ENCODE data around the gene TSPYL4. TPM values are rescaled to one million over a fixed set of nuclear protein-coding genes. Genes with fewer than 3 reads are reported as not detected.

TSPYL4 gene
- total RNA-seq, 1 donor from 2014 or later, result 17.6 TPM

DNA sequence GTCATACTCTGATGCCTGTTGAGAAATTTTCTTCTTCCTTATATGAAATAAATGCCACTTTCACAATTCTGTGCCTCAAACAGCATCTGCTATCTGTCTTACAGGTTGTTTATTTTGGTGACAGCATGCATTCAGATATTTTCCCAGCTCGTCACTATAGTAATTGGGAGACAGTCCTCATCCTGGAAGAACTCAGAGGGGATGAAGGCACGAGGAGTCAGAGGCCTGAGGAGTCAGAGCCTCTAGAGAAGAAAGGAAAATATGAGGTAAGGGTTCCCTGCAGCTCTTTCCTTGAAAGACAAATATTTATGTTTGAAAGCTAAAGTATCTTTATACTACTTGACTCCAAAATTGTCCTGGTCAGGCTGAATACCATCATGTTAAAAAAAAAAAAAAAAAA lies 15.8 kb downstream of the TSPYL4 start:
- intact Hi-C loops (cut with micrococcal nuclease), result no loop called here

DNA sequence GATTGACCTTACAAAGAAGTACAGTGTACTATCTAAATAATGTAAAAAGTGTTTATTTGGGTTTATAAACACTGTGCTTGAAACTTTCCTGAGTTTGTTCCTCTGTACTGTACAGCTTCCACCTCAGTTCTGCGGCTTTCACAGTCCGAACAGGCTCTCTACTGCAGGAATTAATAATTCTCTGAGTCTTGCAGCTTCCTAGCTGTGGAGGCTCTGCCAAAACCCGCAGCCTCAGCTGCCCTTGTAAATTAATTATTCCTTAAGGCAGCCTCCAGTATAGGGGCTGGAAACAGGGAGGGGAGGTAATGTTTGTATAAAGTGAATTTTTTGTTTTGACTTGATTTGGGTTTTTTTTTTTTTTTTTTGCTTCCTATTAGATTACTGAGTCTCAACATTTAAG lies 19.2 kb downstream of the TSPYL4 start:
- intact Hi-C loops (cut with micrococcal nuclease), result no loop called here

GRCh38 chr6:116229287-116229913 lies 24.5 kb downstream of the TSPYL4 start:
- intact Hi-C loops (cut with micrococcal nuclease), result no loop called here

DNA sequence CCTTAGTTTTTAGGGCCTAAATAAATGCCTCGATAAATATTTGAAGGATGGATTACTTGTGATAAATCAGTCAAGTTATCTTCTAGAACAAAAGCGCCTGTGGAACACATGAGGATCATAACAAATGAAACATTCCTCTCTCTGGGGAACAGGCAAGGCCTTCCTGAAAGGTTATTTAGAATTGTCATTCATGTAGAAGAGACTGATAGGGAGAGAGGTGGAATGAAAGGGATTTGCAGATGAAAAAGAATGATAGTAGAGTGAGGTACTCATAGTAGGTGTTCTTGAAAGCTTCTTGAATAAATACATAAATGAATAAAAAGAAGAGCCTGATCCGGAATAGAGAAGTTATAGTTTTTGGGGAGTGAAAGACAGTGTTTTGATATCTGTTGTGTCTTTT lies 30.5 kb downstream of the TSPYL4 start:
- intact Hi-C loops (cut with micrococcal nuclease), result no loop called here

GRCh38 chr6:116221911-116222310 lies 32.0 kb downstream of the TSPYL4 start:
- intact Hi-C loops (cut with micrococcal nuclease), result no loop called here

DNA sequence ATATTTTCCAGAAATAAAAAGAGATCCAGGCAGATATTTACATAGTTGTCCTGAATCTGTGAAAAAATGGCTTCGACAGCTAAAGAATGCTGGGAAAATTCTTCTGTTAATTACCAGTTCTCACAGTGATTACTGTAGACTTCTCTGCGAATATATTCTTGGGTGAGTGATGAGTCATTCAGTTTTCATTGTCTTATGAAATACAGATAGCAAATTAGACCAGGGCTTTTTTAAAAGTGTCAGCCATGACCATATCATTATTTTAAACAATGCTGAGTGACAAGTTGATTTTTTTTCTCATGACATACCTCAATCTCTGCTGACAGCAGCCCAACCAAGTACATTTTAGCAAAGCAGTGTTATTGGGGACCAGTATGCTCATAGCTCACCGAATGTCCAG lies 32.8 kb downstream of the TSPYL4 start:
- intact Hi-C loops (cut with micrococcal nuclease), result no loop called here

GRCh38 chr6:116218866-116219265 lies 35.0 kb downstream of the TSPYL4 start:
- intact Hi-C loops (cut with micrococcal nuclease), result loop anchor here (1.0 to 10.0 kb wide), 3 partner anchors 225 to 746 kb away; no protein-coding TSS in a partner anchor

GRCh38 chr6:116218172-116218633 lies 35.7 kb downstream of the TSPYL4 start:
- intact Hi-C loops (cut with micrococcal nuclease), result loop anchor here (1.0 to 10.0 kb wide), 3 partner anchors 226 to 747 kb away; no protein-coding TSS in a partner anchor

DNA sequence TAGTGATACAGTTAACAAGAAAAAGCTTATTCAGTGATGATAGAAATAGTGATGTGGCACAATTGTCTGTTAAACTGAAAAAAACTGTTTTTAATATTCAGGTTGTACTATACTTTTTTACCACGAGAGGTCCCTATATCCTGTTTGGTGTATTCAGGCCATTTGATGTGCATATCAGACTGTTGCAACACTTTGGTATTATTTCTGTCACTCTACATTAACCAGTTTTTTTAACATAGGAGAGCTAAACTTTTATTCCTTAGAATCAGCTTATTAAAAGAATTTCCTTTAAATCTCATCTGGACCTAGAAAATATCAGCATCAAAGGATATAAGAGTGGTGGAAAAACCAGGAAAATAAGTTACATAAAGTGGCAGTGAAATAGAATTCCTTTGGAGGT lies 36.8 kb downstream of the TSPYL4 start:
- intact Hi-C loops (cut with micrococcal nuclease), result loop anchor here (1.0 to 10.0 kb wide), 7 partner anchors 37 to 748 kb away; partner anchors contain the start of genes NT5DC1, TSPYL1 and TSPYL4

DNA sequence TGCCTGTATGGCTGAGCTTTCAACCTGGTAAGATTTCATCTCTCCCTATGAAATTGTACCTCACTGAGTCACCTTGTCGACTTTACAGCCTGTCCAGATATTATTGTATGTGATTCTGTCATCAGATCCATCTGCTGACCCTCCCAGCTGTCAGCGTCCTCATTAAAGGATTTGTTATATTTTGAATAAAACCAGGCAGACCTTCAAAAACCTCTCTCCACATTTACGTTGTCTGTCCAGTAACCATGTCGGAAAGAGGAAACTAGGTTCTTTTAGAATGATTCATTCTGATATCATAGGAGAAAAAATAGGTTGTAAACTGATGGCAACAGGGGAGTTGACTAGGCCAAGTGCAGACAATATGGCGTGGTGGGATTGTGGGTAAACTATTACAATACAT lies 38.5 kb downstream of the TSPYL4 start:
- intact Hi-C loops (cut with micrococcal nuclease), result loop anchor here (10.0 kb wide), 1 partner anchor 749 kb away; no protein-coding TSS in a partner anchor

GRCh38 chr6:116214681-116215080 lies 39.2 kb downstream of the TSPYL4 start:
- intact Hi-C loops (cut with micrococcal nuclease), result loop anchor here (10.0 kb wide), 1 partner anchor 750 kb away; no protein-coding TSS in a partner anchor

DNA sequence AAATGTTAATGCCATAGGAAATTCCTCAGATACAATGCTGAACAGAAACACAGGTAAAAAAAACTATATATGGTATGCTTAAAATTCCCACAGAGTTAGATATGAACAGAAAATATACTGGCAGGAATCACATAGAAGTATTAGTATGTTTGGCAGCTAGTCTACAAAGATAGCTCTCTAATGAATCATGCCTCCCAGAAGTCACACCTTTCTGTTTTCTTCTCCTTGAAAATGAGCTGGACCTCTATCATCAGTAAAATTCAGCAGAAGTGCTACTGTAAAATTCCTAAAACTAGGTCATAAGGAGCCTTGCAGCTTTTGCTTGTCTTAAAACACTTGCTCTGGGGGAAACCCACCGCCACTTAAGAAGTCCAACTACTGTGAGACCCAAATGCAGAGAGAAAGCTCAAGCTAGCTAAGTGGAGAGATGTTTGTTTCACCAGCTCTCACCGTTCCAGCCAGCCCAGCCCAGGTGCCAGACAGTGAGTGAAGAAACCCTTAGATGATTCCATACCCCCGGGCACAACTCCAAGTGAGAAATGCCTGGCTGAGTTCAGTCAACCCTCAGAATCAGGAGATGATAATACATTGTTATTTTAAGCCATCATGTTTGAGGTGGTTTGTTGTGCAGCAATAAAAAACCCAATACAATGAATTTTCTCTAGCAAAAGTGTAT lies 43.0 kb downstream of the TSPYL4 start:
- intact Hi-C loops (cut with micrococcal nuclease), result loop anchor here (10.0 kb wide), 1 partner anchor 754 kb away; no protein-coding TSS in a partner anchor

- intact Hi-C loops (cut with micrococcal nuclease), result loop anchor here (10.0 kb wide), 1 partner anchor 754 kb away; no protein-coding TSS in a partner anchor
Observed at GRCh38 chr6:116210316-116210715, 43.6 kb downstream of the TSPYL4 start.

DNA sequence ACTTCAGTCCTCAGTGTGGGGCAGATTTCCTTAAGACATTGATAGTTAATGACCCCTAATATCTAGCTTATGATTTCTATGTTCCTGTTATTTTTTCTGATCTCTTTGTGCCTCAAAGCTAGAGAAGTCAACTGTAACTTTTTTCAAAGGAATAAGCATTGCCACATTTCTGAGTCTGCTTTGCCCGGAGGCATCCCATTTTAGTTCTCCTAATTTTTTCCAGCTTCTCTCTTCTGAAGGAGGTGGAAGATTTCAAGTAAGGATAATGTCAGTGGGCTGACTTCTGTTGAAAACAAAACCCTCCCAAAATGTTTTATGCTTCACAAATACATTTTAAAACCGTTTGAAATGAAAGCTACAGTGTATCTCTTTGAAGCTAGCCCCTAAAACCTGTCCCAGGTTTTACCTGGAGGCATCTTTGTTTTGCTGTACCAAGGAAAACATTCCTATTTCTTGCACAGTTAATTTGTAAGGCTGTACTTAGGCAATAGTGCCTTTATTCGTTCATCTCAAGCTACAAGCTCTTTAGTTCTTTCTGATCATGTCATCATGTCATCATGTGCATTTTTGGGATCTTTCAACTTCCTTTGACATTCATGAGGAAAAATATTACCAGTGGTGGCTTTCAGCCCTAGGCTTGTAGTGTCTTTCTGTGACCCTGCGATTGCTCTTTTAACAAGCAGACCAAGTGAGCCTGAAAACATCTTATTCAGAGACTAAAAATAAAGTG lies 45.7 kb downstream of the TSPYL4 start:
- intact Hi-C loops (cut with micrococcal nuclease), result no loop called here

- intact Hi-C loops (cut with micrococcal nuclease), result no loop called here
Observed at GRCh38 chr6:116206231-116206903, 47.5 kb downstream of the TSPYL4 start.

DNA sequence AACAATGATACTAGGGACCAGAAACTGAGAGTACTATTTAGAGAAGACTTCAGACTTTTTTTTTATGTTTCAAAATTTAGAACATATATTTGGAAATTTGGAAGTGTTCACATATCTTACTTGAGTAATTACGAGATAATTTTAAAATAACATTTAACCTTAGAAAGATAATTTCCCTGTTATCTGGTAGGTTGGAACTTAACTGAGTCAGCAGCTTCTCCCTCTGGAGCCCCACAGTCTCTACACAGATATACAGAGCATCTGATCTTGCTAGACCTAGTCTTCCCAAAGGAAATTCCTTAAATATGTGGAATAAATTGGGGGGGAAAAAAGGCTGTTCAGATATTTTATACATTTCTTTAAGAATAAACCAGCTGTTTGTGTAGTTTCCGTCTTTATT lies 48.6 kb downstream of the TSPYL4 start:
- intact Hi-C loops (cut with micrococcal nuclease), result no loop called here

- intact Hi-C loops (cut with micrococcal nuclease), result no loop called here
Observed at GRCh38 chr6:116201538-116201937, 52.3 kb downstream of the TSPYL4 start.

GRCh38 chr6:116200619-116201249 lies 53.1 kb downstream of the TSPYL4 start:
- intact Hi-C loops (cut with micrococcal nuclease), result no loop called here
